ENCODE results near the gene ZNF24. TPM values are rescaled to one million over a fixed set of nuclear protein-coding genes. Genes with fewer than 3 reads are reported as not detected.

The ZNF24 gene
- polyA plus RNA-seq, 1 experiment: 25.7 TPM

- no peak for TF ChIP-seq CTCF (IDR thresholded peaks at IDR 0.05; ENCODE audit: low read depth, low read length)
- POLR2A ChIA-PET: interaction anchor here (1.1 to 1.5 kb wide), 2 partner anchors 8 to 46 kb away, joined by 3 to 7 read pairs; partner anchors contain the start of genes ZNF24 and ZSCAN30
These were observed 8.4 kb downstream of the ZNF24 start for GRCh38 chr18:35335866-35336265.

GRCh38 chr18:35334821-35335220, 9.4 kb downstream of the ZNF24 start:
- TF ChIP-seq CTCF (IDR thresholded peaks at IDR 0.05; ENCODE audit: low read depth, low read length): no peak
- Histone ChIP-seq H3K9me3 (ENCODE audit: control insufficient read depth, insufficient read depth, low read length) (no peaks in the 10 kb centered on the region), H3K4me3 (ENCODE audit: low read depth, low read length) (no peak overlapping the region), H3K27ac (ENCODE audit: low read depth, low read length) (no peak overlapping the region), H3K27me3 (ENCODE audit: control insufficient read depth, insufficient read depth, low read length) (no peaks in the 10 kb centered on the region)
- POLR2A ChIA-PET: interaction anchor here (1.1 to 1.5 kb wide), 2 partner anchors 9 to 45 kb away, joined by 3 to 7 read pairs; partner anchors contain the start of genes ZNF24 and ZSCAN30
- CTCF ChIA-PET: interaction anchor here (1.5 to 1.6 kb wide), 2 partner anchors 52 to 103 kb away, joined by 4 read pairs; no protein-coding TSS in a partner anchor
- no peak for DNase-seq (ENCODE audit: low read depth, low spot score)

More at GRCh38 chr18:35335866-35336265, 8.4 kb downstream of the ZNF24 start:
- CTCF ChIA-PET: interaction anchor here (1.5 kb wide), 1 partner anchor 104 kb away, joined by 4 read pairs; no protein-coding TSS in a partner anchor
- H3K9me3 ChIP-seq (ENCODE audit: control insufficient read depth, insufficient read depth, low read length): no peaks in the 10 kb centered on the region
- no peak overlapping the region for H3K27ac ChIP-seq (ENCODE audit: low read depth, low read length)
- no peak overlapping the region for H3K4me3 ChIP-seq (ENCODE audit: low read depth, low read length)
- H3K27me3 ChIP-seq (ENCODE audit: control insufficient read depth, insufficient read depth, low read length): no peaks in the 10 kb centered on the region
- DNase-seq (ENCODE audit: low read depth, low spot score): no peak

- no peak for TF ChIP-seq CTCF (IDR thresholded peaks at IDR 0.05; ENCODE audit: low read depth, low read length)
- ChIA-PET CTCF (interaction anchor here (0.6 to 1.6 kb wide), 3 partner anchors 52 to 103 kb away, joined by 4 to 7 read pairs (median 4); no protein-coding TSS in a partner anchor), POLR2A (no interaction called here)
- no peak overlapping the region for H3K27ac ChIP-seq (ENCODE audit: low read depth, low read length)
- no peak overlapping the region for H3K4me3 ChIP-seq (ENCODE audit: low read depth, low read length)
- no peak for DNase-seq (ENCODE audit: low read depth, low spot score)
- H3K9me3 ChIP-seq (ENCODE audit: control insufficient read depth, insufficient read depth, low read length): no peaks in the 10 kb centered on the region
- H3K27me3 ChIP-seq (ENCODE audit: control insufficient read depth, insufficient read depth, low read length): no peaks in the 10 kb centered on the region
These were observed 10.0 kb downstream of the ZNF24 start for GRCh38 chr18:35334212-35334611.

- Histone ChIP-seq H3K9me3 (ENCODE audit: control insufficient read depth, insufficient read depth, low read length) (no peaks in the 10 kb centered on the region), H3K27me3 (ENCODE audit: control insufficient read depth, insufficient read depth, low read length) (no peaks in the 10 kb centered on the region), H3K27ac (ENCODE audit: low read depth, low read length) (no peak overlapping the region), H3K4me3 (ENCODE audit: low read depth, low read length) (no peak overlapping the region)
- no peak for TF ChIP-seq CTCF (IDR thresholded peaks at IDR 0.05; ENCODE audit: low read depth, low read length)
- DNase-seq (ENCODE audit: low read depth, low spot score): no peak
- ChIA-PET CTCF (no interaction called here), POLR2A (no interaction called here)
These were observed 12.7 kb downstream of the ZNF24 start for GRCh38 chr18:35331367-35332087.

GRCh38 chr18:35328868-35329267, 15.4 kb downstream of the ZNF24 start:
- ChIA-PET CTCF (no interaction called here), POLR2A (no interaction called here)
- DNase-seq (ENCODE audit: low read depth, low spot score): no peak
- H3K9me3 ChIP-seq (ENCODE audit: control insufficient read depth, insufficient read depth, low read length): no peaks in the 10 kb centered on the region
- TF ChIP-seq CTCF (IDR thresholded peaks at IDR 0.05; ENCODE audit: low read depth, low read length): no peak
- no peak overlapping the region for H3K4me3 ChIP-seq (ENCODE audit: low read depth, low read length)
- H3K27ac ChIP-seq (ENCODE audit: low read depth, low read length): no peak overlapping the region
- no peaks in the 10 kb centered on the region for H3K27me3 ChIP-seq (ENCODE audit: control insufficient read depth, insufficient read depth, low read length)

Measured in AG04450 (cell line).